Amygdala (tissue), 56 donors: ENCODE results near the gene RFX8.
A peak's percentile ranks its signal among the peaks of the same experiment; 100 is the strongest.
"Not testable (repeated sequence)": the region's sequence is repeated elsewhere in the genome, so short reads cannot be mapped to it uniquely, and the experiment has no call there.

ENCODE experiments used
- DNase-seq, 56 donors: peaks; one replicate each; lab custom pipeline; 2025; lab: John Stamatoyannopoulos, UW

The RFX8 gene

GRCh38 chr2:101474731-101475384, at the start of gene RFX8:
Gene RFX8, minus strand, starts transcription at chr2:101475112. Its CDS starts 8,264 bp downstream, at chr2:101466848.
- DNase-seq = peak in 5 of 56 donors; percentile 5 to 45 (median 19)

GRCh38 chr2:101521487-101521886, 46.6 kb upstream of the RFX8 start:
- no peak for DNase-seq

DNA sequence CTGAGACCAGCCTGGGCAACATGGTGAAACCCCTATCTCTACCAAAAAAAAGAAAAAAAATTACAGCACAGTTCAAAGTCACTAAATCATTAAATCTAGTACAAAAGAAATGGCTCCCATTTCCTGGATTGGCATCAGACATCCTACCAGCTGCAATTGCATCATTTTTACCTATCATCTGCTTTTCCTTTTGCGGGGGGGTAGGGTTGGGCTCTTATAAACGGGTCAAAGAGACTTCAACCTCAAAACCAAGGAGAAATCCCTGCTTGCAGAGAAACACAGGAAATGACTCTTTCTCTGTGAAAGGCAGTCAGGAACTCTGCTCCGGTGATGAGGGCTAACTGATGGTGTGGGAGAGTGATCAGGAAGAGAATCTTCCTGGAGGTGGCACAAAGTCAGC, 45.3 kb upstream of the RFX8 start:
- no peak for DNase-seq

- DNase-seq = peak in 45 of 56 donors; percentile 4 to 72 (median 39)
Observed at GRCh38 chr2:101518578-101519492, 43.9 kb upstream of the RFX8 start.

DNA sequence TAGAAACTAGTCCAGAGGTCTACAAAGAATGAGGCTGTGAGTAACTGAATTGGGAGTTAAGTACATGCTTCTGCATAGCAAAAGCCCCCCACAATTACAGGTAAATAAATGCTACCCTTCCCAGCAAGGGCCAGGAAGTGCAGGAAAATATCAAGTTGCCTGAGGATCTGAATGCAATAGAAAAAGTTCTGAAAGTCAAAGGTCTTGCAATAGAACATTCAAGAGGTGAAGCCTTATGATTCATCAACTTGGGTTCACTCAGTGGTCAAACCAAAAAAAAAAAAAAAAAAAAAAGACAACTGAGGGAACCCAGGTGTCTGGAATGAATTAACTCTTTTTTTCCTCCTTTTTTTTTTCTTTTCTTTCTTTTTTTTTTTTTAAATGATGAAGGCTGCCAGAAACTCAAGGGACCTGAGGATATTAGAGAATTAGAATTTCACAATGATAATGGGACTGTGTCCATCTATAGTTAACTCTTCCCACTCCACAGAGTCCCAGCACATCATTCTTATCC, 42.9 kb upstream of the RFX8 start:
- no peak for DNase-seq

GRCh38 chr2:101516823-101517690, 42.1 kb upstream of the RFX8 start:
- DNase-seq = no peak

DNA sequence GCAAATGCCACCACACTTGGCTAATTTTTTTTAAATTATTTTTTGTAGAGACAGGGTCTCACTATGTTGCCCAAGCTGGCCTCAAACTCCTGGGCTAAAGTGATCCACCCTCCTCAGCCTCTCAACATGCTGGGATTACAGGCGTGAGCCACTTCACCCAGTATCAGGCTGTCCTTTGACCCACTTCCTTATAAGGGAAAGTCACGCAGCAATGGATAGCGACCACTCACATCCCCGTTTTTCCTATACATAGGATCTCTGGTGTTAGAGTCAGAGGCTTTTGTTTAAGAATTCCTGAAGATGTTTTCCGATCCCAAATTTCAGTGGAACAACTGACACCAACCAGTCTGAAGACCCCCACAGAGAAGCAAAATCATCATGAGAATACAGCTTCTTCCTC, 41.4 kb upstream of the RFX8 start:
- no peak for DNase-seq

GRCh38 chr2:101515477-101515876, 40.6 kb upstream of the RFX8 start:
- DNase-seq = no peak

- no peak for DNase-seq
Observed at GRCh38 chr2:101512993-101513392, 38.1 kb upstream of the RFX8 start.

DNA sequence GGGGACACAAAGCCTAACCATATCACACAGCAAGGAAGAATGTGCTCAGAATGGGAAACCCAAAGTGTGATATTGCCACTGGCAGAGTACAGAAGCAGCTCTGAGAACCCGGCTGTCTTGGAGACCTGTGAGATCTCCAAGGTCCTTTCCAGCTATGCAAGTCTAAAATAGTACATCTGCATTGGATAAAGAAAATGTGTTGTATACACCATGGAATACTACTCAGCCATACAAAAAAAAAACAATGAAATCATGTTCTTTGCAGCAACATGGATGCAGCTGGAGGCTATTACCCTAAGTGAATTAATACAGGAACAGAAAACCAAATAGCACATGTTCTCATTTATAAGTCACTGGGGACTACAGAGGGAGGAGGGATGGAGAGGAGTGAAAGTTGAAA, 36.5 kb upstream of the RFX8 start:
- no peak for DNase-seq

- no peak for DNase-seq
Observed at GRCh38 chr2:101509499-101510284, 34.8 kb upstream of the RFX8 start.

GRCh38 chr2:101508636-101509035, 33.7 kb upstream of the RFX8 start:
- no peak for DNase-seq

DNA sequence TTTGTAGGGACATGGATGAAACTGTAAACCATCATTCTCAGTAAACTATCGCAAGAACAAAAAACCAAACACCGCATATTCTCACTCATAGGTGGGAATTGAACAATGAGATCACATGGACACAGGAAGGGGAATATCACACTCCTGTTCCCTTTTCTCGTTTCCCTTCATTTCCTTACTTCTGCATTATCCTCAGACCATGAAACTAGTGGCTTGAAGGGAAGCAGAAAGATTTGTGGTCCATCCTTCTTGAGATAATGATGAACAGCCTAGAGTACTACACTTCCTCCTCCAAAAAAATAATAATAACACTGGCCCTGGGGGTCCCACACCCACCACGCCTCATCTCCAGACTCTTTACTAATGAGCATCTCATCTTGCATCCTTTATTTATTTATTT, 30.4 kb upstream of the RFX8 start:
- DNase-seq = not testable (repeated sequence)

GRCh38 chr2:101504744-101505143, 29.8 kb upstream of the RFX8 start:
- DNase-seq = not testable (repeated sequence)

GRCh38 chr2:101502095-101502494, 27.2 kb upstream of the RFX8 start:
- DNase-seq = no peak

DNA sequence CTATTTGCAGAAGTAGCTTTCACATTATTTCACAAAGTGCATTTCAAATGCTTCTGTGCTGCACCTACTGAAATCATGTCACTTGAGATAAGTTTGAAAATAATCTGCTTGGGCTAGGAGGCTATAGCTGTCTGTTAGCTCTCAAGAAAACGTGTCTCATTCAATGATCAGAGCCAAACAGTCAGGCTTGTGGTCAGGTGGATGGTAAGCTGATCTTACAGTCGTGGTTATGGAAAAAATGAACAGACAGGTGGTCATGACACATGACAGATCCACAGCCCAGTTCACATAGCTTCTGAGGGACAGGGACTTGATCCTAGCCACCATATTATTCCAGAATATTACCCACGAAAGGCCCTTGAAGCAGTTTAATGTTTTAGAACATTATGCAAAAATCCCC, 26.5 kb upstream of the RFX8 start:
- DNase-seq = no peak

- DNase-seq = no peak
Observed at GRCh38 chr2:101500860-101501259, 25.9 kb upstream of the RFX8 start.

- DNase-seq = no peak
Observed at GRCh38 chr2:101500180-101500579, 25.3 kb upstream of the RFX8 start.

DNA sequence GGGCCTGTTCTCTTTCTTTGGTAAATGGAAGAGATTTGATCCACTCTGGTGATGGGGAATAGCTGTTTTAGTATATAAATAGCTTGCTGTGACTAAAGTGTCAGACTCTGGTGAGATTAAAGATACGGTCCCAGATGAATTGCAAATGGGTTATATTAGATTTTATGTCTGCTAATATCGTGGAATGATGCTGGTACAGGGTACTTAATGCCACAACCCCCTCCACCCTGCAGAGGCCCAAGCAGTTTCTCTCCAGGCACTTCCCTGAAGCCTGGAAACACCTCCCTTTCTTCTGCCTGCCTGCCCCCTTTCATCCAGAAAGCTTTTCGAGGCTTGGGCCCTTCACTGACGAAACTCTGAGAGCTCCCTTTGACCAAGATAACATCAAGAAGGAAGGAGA, 21.4 kb upstream of the RFX8 start:
- DNase-seq = no peak

- no peak for DNase-seq
Observed at GRCh38 chr2:101492936-101493473, 18.1 kb upstream of the RFX8 start.
